22Rv1 (cell line): ENCODE results near the gene CD40LG.

ENCODE experiments used
- ZFX ChIP-seq: fragments of 450-650 bp; IDR thresholded peaks from 2 replicates; pipeline ENCODE4 v1.6.1; 2017; ENCODE audit warnings: antibody characterized with exemption, borderline replicate concordance
- TF ChIP-seq, protein P1 (sequence below): fragments of 450-650 bp; IDR thresholded peaks from 2 replicates; pipeline ENCODE4 v1.5.1; 2017; ENCODE audit warnings: mild to moderate bottlenecking

GRCh38 chrX:136647677-136648360 lies at the start of gene CD40LG:
- TF ChIP-seq, protein P1, sequence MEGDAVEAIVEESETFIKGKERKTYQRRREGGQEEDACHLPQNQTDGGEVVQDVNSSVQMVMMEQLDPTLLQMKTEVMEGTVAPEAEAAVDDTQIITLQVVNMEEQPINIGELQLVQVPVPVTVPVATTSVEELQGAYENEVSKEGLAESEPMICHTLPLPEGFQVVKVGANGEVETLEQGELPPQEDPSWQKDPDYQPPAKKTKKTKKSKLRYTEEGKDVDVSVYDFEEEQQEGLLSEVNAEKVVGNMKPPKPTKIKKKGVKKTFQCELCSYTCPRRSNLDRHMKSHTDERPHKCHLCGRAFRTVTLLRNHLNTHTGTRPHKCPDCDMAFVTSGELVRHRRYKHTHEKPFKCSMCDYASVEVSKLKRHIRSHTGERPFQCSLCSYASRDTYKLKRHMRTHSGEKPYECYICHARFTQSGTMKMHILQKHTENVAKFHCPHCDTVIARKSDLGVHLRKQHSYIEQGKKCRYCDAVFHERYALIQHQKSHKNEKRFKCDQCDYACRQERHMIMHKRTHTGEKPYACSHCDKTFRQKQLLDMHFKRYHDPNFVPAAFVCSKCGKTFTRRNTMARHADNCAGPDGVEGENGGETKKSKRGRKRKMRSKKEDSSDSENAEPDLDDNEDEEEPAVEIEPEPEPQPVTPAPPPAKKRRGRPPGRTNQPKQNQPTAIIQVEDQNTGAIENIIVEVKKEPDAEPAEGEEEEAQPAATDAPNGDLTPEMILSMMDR: no peak
- TF ChIP-seq ZFX: no peak
